ENCODE measurements around the gene GRHL1. TPM values are rescaled to one million over a fixed set of nuclear protein-coding genes. Genes with fewer than 3 reads are reported as not detected.

GRHL1 gene
- total and polyA plus RNA-seq, 2 of the 8 experiments (the other 6 are each of a cell fraction or from before 2014, with no cell fraction given): 1.3 to 3.6 TPM

GRCh38 chr2:9982891-9983290 lies 31.4 kb downstream of the GRHL1 start:
- H3K18ac ChIP-seq (ENCODE audit: extremely low read depth, low read length): no peak overlapping the region
- no peak overlapping the region for H3K9ac ChIP-seq (replicated peaks in 1 of 4; ENCODE audit: extremely low read depth in 1 of 4, low read depth in 3 of 4, low read length in 3 of 4)
- H2BK20ac ChIP-seq (ENCODE audit: low read length): no peak overlapping the region
- no peaks in the 10 kb centered on the region for H3K9me3 ChIP-seq (ENCODE audit: insufficient read depth in 2 of 2, low read depth in 1 of 2, low read length in 1 of 2)
- H3K4me2 ChIP-seq (ENCODE audit: insufficient read depth in 1 of 2, low read depth in 2 of 2, low read length in 2 of 2): no peak overlapping the region
- FAIRE-seq (no peak), DNase-seq (ENCODE audit: low read depth in 1 of 2, low spot score in 2 of 2) (no peak)
- H3K4me3 ChIP-seq (ENCODE audit: extremely low read depth in 1 of 4, insufficient read depth in 2 of 4, low read depth in 3 of 4, low read length in 4 of 4): no peak overlapping the region
- 89% methylated on average over 10 of the region's 10 CpGs; no CpG with 5 or more reads in 1 of the 2 experiments for WGBS, 2 experiments (ENCODE audit: extremely low coverage in 1 of 2, insufficient coverage in 1 of 2, insufficient read length in 1 of 2, insufficient replicate concordance in 2 of 2, low coverage in 1 of 2, low lambda C conversion rate in 2 of 2, missing lambda C conversion rate in 1 of 2)
- H4K8ac ChIP-seq (ENCODE audit: extremely low read depth, insufficient read depth, low read length): no peak overlapping the region
- H3K4me1 ChIP-seq (replicated peaks in 1 of 4; ENCODE audit: control insufficient read depth in 3 of 4, insufficient read depth in 4 of 4, low read length in 3 of 4): no peaks in the 10 kb centered on the region
- no peak overlapping the region for H2AK5ac ChIP-seq (ENCODE audit: low read depth, low read length)
- H3K27ac ChIP-seq (ENCODE audit: low read depth, low read length): no peak overlapping the region
- H3K23ac ChIP-seq (ENCODE audit: insufficient read length): no peak overlapping the region
- H2BK12ac ChIP-seq (ENCODE audit: low read depth, low read length): no peak overlapping the region
- no peak overlapping the region for H2BK120ac ChIP-seq (replicated peaks; ENCODE audit: low read depth, low read length)
- H3K27me3 ChIP-seq (replicated peaks in 1 of 4; ENCODE audit: control insufficient read depth in 3 of 4, extremely low read depth in 1 of 4, insufficient read depth in 3 of 4, low read length in 3 of 4): no peaks in the 10 kb centered on the region; a peak in 1 of 7 replicates
- H4K20me1 ChIP-seq (replicated peaks in 1 of 2; ENCODE audit: control insufficient read depth in 1 of 2, insufficient read depth in 2 of 2, low read length in 2 of 2): no peaks in the 10 kb centered on the region
- no peaks in the 10 kb centered on the region for H3K79me1 ChIP-seq (ENCODE audit: low read depth, low read length)
- H3K23me2 ChIP-seq (ENCODE audit: low read depth, low read length): no peaks in the 10 kb centered on the region
- no peak overlapping the region for H3K14ac ChIP-seq (ENCODE audit: insufficient read length)
- no peak overlapping the region for H3K4ac ChIP-seq (replicated peaks; ENCODE audit: insufficient read length, low read depth, low read length)
- no peaks in the 10 kb centered on the region for H3K79me2 ChIP-seq (ENCODE audit: control insufficient read depth in 1 of 2, insufficient read depth in 2 of 2, low read length in 2 of 2)
- ChIA-PET CTCF (ENCODE audit: partially characterized antibody) (interaction anchor here (0.8 to 6.7 kb wide), 19 partner anchors 8 to 213 kb away, joined by 3 to 61 read pairs (median 15); no protein-coding TSS in a partner anchor), POLR2A (ENCODE audit: partially characterized antibody) (no interaction called here)
- H4K91ac ChIP-seq (replicated peaks; ENCODE audit: insufficient read length, low read length): no peak overlapping the region
- no peak overlapping the region for H2AFZ ChIP-seq (ENCODE audit: low read length)
- H3K56ac ChIP-seq (replicated peaks; ENCODE audit: insufficient read length, low read depth, low read length): no peak overlapping the region
- H4K5ac ChIP-seq (ENCODE audit: insufficient read length, low read depth, low read length): no peak overlapping the region
- H2BK15ac ChIP-seq (ENCODE audit: low read length): no peak overlapping the region
- H2BK5ac ChIP-seq (ENCODE audit: low read depth, low read length): no peak overlapping the region
- H3K36me3 ChIP-seq (ENCODE audit: control insufficient read depth in 2 of 4, insufficient read depth in 4 of 4, low read length in 3 of 4): no peaks in the 10 kb centered on the region
- TF ChIP-seq KDM1A (IDR thresholded peaks at IDR 0.05; ENCODE audit: borderline replicate concordance, low read length): no peak
- TF ChIP-seq TEAD4 (IDR thresholded peaks at IDR 0.05; ENCODE audit: low read depth, low read length): no peak
- no peak for TF ChIP-seq ATF2 (IDR thresholded peaks at IDR 0.05; ENCODE audit: low read length)
- no peak for TF ChIP-seq SIX5 (IDR thresholded peaks at IDR 0.05; ENCODE audit: low read depth, low read length)
- TF ChIP-seq POLR2AphosphoS5 (IDR thresholded peaks at IDR 0.05; ENCODE audit: low read depth, low read length): no peak
- no peak for TF ChIP-seq EP300 (IDR thresholded peaks at IDR 0.05; ENCODE audit: borderline replicate concordance in 1 of 2, low read depth in 2 of 2, low read length in 2 of 2)
- no peak for TF ChIP-seq RXRA (IDR thresholded peaks at IDR 0.05; ENCODE audit: insufficient read depth, low read depth, low read length)
- no peak for TF ChIP-seq TCF12 (IDR thresholded peaks at IDR 0.05; ENCODE audit: low read depth, low read length)
- no peak for TF ChIP-seq BACH1 (IDR thresholded peaks at IDR 0.05; ENCODE audit: low read length)
- TF ChIP-seq EZH2 (IDR thresholded peaks at IDR 0.05; ENCODE audit: low read depth, low read length, severe bottlenecking): no peak
- no peak for TF ChIP-seq POLR2A (IDR thresholded peaks at IDR 0.05; ENCODE audit: control extremely low read depth in 1 of 2, low read depth in 2 of 2, low read length in 2 of 2)
- TF ChIP-seq TBP (IDR thresholded peaks at IDR 0.05; ENCODE audit: low read depth, low read length): no peak
- no peak for TF ChIP-seq CHD2 (IDR thresholded peaks at IDR 0.05; ENCODE audit: low read length)
- no peak for TF ChIP-seq RAD21 (IDR thresholded peaks at IDR 0.05 in 1 of 2, conservative IDR thresholded peaks at IDR 0.05 in 1 of 2; ENCODE audit: low read depth in 2 of 2, low read length in 2 of 2)

Data from H1 (cell line).